GM21381 (cell line): ENCODE results near the gene MYH9.
"Not testable (repeated sequence)": the region's sequence is repeated elsewhere in the genome, so short reads cannot be mapped to it uniquely, and the experiment has no call there.

Source experiments
- ATAC-seq: cut with Tn5 transposase; IDR thresholded peaks from one replicate; pipeline ENCODE4 v1.9.1; 2021; ENCODE audit warnings: mild to moderate bottlenecking, moderate library complexity; ENCODE audit not compliant: unreplicated experiment

Gene MYH9

DNA sequence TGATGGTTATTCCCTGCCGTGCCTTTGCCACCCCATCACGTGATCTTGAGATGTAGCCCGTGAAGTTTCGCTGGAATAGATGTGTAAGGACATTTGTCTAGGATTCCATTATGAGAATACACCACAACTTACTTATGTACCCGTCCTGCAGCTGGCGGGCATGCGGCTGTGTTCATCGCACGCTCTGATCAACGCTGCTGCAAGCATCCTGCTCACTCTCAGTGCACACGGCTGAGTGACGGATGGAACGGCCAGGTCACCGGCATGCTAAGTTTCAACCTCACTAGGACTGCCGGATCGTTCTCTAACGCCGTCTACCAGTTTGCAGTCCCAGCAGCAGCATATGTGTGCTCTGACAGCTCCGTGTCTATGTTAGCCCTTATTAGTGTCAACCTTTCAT is 90.2 kb downstream of the MYH9 start:
- ATAC-seq, result no peak

DNA sequence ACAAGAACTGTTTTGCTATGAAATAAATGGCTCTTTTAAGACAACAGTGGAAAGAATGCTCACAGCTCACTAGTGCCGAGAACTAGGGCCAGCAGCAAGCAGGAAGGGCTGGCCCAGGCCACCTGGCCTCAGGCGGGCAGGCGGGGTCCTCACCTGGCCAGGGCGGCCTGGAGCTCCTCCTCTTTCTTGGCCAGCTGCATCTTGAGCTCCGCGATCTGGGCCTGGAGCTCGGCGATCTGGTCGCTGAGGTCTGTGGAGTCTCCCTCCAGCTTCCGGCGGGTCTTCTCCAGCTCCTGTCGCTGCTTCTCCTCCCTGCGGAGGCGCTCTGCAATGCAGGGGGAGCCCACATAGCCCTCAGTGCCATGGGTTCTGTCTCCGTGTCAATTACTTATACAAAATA is 91.1 kb downstream of the MYH9 start:
- ATAC-seq, result no peak

DNA sequence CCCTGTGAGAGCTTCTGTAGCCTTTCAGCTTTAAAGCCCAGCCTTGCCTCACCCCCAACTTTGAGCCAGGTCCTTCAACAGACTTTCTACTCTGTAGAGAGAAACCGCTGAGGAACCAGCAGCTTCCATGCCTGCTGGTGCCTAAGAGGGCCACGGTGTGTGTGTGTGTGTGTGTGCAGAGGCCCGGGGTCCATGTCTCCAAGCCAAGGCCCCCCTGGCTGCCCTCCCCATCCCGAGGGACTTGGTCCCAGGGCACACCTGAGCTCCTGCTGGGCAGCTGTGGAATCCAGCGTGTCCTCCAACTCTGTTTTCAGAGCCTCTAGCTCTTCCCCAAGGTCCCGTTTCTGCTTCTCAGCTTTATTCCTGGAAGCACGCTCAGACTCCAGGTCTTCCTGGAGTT is 92.5 kb downstream of the MYH9 start:
- no peak for ATAC-seq

DNA sequence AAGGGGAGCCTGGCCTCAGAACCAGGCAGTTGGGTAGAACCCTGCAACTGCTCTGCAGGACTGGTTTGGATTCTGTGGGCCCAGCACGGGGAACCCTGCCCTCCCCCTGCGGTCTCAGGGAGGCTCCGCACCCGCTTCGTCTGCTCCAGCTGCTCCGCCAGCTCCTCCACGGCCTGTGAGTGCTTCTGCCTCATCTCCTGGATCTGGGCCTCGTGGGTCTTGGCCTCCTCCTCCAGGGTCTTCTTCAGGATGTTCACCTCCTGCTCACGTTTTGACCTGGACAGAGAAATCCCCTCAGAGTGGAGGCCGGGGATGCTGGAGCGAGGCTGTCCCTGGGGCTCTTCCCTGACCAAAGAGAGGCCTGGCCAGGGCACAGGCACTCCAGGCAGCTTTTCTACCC is 93.0 kb downstream of the MYH9 start:
- no peak for ATAC-seq

DNA sequence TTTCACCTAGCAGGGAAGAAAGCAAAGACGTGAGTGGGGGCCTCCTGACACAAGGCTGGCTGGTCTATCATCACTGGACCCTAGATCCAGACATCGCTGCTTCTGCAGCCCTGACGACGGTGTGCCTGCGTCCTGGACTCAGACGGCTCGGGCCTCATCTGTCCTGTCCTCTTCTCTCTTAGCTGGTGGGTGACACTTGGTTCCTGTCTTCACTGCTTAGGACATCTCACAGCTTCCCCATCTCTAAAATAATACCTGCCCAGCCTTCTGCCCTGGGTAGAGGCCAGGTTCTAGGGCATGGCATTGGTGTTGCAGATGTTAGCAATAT is 93.5 kb downstream of the MYH9 start:
- ATAC-seq, result no peak

DNA sequence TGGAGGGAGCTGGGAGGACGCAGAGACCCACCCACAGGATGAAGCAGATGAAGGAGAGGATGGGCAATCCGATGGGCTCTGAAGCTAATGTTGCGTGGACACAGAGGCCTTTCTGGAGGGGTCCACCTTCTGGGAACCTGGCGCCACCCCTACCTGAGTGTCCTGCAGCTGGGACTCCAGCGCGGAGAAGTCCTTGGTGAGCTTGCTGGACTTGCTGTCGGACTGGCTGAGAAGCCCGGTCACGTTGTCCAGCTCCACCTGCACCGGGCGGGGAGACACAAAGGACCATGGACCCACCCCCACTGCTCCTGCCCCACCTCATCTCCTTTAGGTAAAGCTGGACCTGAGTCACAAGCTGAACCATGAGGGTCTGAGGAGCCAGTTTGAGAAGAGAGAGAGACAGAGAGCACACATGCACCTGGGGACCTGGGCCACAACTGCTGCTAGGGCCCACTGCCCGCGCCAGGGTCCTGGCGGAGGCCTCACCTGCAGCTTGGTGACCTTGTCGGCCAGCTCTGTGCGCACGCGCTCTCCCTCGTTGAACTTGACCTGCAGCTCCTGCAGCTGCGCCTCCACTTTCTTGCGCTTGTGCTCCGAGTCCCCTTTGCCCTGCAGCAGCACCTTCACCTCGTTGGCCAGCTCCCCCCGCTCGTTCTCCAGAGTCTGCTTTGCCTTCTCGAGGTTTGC is 94.0 kb downstream of the MYH9 start:
- no peak for ATAC-seq

DNA sequence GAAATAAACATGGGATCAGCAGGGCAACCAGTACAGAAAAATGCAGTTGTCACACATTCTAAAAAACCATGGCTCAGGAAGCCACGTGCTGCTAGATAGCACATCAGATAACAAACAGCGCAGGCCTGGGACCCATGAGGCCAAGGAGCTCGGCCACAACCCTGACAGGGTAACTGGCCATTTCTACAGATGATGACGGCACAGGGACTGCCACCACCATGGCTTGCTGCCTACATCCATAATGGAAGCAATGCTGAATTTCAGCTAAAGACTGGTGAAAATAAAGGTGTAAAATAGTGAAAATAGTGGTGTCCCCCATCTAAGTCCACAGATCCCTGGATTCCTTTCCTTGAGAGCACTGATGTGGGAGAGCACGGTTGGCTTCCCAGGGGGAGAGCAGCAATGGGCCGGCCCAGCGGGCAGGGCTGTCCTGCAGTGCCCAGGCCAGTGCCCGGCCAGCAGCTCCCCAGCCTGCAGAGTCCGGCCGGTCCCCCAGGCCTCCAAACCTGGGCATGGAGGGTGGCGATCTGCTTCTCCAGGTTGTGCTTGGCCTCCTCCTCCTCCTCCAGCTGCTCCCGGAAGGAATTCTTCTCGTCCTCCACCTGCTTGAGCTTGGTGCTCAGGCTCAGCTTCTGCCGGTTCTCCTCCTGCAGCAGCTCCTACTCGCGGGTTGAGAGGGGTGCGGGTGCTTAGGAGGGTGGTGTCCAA is 94.8 kb downstream of the MYH9 start:
- ATAC-seq, result no peak

DNA sequence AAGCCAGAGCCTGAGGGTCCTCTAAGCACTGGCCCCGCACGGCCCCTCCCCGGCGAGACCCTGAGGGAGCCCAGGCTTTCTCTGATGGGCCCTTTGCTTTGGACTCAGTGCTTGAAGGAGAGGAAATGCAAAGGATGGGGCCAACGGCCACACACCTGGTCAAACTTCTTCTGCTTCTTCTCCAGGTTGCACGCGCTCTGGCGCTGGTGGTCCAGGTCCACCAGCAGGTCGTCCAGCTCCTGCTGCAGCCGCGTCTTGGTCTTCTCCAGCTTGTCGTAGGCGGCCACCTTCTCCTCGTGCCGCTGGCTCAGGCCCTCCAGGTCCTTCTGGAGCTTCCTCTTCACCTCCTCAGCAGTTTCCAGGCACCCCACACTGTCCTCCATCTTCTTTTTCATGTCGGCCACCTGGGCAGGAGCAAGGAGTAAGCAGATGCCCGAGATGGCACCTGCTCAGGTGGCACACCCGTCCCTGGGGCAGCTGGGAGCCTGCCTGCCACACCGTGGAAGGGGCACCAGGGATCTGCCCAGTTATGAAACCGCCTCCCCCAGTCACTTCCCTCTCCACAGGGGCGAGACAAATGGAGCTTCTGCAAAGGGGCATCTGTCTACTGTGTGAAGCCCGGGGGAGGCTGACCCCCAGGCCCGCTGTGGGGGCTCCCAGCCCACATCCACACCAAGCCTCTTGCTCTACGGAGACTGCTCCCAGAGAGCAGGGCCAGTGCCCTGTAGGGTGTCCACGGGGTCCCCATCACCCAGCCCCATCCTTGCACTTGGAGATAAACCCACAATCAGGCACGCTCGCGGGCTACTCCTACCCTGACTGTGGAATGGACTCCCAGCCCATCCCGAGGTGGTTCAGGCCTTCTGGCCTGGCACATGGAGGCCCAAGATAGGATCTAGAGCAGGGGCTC is 95.7 kb downstream of the MYH9 start:
- no peak for ATAC-seq

DNA sequence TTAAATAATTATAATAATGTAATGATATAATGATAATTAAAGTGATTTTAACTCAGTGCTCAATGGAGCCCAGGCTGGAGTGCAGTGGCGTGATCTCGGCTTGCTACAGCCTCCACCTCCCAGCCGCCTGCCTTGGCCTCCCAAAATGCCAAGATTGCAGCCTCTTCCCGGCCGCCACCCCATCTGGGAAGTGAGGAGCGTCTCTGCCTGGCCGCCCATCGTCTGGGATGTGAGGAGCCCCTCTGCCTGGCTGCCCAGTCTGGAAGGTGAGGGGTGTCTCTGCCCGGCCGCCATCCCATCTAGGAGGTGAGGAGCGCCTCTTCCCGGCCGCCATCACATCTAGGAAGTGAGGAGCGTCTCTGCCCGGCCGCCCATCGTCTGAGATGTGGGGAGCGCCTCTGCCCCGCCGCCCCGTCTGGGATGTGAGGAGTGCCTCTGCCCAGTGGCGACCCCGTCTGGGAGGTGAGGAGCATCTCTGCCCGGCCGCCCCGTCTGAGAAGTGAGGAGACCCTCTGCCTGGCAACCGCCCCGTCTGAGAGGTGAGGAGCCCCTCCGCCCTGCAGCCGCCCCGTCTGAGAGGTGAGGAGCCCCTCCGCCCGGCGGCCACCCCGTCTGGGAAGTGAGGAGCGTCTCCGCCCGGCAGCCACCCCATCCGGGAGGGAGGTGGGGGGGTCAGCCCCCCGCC is 97.2 kb downstream of the MYH9 start:
- not testable (repeated sequence) for ATAC-seq

DNA sequence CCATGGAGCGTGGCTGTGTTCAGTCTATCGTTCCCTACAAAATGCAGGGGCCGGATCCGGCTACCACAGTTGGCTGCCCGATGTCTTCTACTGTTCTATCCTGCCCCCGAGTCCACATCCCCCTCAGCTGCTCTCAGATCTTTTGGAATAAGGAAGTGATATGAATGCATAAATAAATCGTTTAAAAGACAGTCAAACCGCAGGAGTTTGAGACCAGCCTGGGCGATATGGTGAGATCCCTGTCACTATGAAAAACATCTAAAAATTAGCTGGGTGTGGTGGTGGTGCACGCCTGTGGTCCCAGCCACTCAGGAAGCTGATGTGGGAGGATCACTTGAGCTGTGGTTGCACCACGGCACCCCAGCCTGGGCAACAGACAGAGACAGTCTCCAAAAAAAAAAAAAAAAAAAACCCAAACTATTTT is 97.8 kb downstream of the MYH9 start:
- not testable (repeated sequence) for ATAC-seq

DNA sequence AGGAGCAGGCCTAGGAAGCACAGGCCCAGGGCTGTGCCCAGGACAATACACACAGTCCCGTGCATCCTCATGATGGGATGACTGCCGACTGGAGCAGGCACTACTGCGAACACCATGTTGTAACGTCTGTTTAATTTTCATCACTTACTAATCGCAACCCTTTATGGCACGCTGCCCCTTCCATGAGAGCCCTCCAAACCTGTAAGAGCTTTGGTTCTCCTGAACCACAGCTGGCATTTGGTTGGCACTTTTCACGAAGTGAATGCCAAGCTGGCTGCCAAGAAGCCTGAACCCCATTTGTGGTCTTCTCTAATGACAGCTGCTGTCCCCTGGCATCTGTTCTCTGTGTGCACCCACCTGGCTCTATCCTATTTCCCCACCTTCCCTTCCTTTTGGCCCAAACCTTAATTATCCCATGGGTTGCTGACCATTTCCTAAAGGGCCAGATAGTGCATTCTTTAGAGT is 98.3 kb downstream of the MYH9 start:
- ATAC-seq, result no peak

DNA sequence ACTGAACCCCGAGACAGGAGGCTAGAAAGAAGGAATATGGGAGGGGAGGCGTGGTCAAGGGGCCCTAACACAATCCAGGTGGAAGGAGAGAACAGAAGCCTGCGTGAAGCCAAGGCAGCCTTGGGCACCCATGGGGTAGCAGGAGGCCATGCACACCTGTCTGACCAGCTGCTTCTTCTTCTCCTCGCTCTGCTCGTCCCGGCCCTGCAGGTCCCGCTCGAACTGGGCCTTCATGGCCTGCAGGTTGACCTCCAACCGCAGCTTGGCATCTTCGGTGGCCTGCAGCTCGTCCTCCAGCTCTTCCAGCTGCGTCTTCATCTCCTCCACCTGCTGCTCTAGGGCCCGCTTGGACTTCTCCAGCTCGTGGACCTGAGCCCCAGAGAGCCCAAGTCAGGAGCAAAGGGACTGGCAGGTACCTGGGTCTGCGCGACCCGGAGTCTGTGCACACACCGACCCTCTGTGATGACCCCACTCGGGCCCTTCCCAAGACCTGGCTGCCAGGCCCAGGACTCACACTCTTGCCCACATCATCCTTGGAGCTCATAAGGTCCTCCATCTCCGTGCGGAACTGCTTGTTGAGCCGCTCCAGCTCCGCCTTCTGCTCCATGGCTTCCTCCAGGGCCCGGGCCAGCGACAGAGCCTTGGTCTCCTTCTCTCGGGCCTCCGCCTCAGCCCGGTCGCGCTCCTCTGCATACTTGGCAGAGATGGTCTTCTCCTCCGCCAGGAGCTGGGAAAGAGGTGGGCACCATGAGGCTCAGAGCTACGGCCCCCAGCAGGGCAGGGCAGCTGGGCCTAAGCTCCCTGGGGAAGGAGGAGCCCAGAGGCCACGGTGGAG is 99.0 kb downstream of the MYH9 start:
- ATAC-seq, result no peak

DNA sequence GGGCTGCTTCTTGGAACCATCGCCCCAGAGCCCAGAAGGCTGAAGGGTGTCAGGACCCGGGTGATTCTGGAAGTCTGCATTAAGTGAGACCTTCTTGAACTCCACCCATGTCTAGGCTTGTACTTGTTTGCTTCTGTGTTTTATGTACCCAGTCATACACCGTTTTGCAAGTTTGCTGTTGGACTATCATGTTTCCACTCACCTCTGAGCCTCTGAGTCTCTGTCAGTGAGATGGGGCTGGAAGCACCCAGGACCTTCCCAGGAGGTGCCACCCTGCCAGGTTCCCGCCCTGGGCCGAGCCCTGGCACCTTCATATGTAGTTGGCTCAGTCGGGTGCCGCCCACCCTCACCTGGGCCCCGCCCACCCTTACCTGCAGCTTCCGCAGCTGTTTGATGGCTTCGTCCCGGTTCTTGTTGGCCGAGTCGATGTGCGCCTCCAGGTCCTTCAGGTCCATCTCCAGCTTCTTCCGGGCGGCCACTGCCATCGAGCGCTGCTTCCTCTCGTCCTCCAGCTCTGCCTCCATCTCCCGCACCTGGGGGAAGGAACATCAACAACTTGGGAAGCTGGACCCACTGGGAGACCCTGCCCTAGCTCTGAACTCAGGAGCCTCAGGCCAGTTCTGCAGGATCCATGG is 99.8 kb downstream of the MYH9 start:
- no peak for ATAC-seq

DNA sequence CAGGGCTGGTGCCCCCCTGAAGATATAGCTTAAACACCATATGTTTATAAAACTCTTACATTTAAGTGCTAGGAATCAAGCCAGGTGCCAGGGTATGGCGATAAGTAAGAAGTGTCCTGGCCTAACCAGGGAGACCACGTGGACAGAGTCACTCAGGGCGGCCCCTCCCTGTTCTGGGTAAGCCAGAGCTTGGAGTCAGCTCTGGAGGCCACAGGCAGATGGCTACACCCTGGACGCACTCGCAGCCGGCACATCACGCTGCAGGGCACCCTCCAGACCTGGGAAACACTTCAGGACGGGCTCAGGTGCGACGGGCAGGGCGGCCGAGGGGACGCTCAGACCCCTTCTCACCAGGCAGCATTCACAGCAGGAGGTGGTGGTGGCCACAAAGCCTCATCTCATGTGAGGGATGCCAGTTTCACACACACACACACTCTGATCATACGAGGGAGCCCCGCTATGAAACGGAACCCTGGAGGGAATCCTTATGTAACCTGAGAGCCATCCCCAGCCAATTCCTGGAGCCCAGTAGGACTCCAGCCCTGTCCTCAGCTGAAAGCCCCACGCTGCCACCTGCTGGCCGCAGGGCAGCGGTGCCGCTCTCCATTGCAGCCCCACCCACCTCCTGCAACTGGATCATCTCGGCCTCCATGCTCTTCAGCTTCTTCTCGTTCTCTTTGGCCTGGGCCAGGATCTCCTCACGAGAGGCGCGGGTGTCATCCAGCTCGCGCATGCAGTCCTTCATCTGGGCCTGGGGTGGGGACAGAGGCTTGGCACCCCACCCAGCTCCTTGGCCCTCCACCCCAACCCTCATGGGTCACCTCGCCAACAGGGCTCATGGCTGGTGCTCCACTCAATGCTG is 101.4 kb downstream of the MYH9 start:
- no peak for ATAC-seq

DNA sequence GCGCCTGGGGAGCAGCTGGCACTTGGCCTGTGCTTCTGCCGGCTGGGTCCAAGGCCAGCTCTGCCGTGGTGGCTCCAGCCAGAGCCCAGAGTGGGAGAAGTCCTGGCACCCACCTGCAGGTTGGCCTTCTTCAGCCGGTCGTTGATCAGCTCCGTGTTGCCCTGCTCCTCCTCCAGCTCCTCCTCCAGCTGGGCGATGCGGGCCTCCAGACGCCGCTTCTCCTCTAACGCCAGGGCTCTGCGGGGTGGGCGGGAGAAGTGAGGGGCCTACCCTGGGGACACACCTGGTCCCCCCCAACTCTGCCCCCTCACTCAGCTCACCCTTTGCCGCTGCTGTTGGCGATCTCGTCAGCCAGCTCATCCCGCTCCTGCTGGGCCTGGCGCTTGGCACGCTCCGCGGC is 102.2 kb downstream of the MYH9 start:
- ATAC-seq, result no peak

DNA sequence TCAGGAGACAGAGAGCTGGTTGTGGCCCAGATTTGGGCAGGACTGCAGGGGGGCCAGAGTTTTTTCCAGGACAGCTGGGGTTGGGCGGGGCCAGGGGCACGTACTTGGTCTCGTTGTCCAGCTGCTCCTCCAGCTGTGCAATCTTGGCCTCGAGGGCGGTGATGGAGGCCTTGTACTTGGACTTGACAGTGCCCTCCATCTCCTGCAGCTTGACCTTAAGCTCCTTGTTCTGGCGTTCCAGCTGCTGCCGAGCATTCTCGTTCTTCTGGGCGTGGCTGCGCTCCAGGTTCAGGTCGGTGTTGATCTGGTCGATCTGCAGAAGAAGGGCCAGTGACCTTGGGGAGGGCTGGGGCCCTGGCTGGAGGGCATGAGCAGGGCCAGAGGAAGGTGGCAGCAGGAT is 102.8 kb downstream of the MYH9 start:
- ATAC-seq, result no peak

DNA sequence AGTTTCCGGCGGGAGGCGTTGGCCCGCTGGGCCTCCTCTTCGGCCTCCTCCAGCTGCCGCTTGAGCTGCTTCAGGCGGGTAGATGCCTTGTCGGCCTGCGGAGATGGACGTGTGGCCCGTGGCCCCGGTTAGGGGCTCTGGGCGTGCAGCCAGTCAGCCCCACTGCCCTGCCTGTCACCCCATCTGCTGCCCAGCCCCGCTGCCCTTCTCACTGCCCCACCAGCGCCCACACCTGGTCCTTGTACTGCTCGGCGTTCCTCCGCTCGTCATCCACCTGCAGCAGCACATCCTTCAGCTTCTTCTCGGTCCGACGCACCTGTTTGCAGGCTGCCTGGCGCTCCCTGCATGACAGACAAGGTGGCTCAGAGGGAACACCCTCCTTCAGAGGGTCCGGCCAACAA is 103.6 kb downstream of the MYH9 start:
- no peak for ATAC-seq

DNA sequence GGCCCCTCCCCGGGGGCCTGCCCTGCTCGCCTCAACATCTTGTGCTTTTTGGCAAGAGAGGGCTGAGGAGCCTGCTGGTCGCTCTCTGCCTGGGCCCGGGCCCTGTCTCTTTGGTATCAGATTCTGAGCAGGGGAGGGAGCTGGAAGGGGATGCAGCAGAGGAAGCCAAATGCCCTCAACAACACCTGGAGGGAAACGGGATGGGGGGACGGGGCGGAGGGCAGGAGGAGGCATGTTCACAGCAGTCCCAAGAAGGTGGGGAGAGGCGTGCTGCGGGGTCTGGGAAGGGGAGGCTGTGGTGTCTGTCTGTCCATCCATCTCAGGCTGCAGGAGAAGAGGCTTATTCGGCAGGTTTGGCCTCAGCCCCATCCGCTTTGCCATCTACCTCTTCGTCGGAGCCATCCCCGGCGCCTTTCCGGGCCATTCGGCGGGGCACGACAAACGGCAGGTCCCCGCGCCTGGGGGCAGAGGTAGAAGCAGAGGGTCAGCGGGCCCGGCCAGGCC is 105.4 kb downstream of the MYH9 start:
- ATAC-seq, result no peak
